GM23338 (cell line): ENCODE measurements around the gene MAPT.

Source experiments
- CREB1 ChIP-seq: fragments of 250-450 bp; sonication (Bioruptor Pico); IDR thresholded peaks from 2 replicates; pipeline ENCODE4 v1.5.0; 2020; ENCODE audit warnings: low read depth, mild to moderate bottlenecking, moderate library complexity
- EZH2 ChIP-seq: fragments of 200-600 bp; sonication (generic); IDR thresholded peaks from one replicate; pipeline ENCODE4 v1.8.0; 2017; ENCODE audit warnings: antibody characterized with exemption, mild to moderate bottlenecking, low read depth; ENCODE audit not compliant: unreplicated experiment
- EZH2phosphoT487 ChIP-seq: fragments of 200-600 bp; sonication (generic); IDR thresholded peaks from one replicate; pipeline ENCODE4 v1.8.1; 2018; ENCODE audit warnings: antibody characterized with exemption; ENCODE audit not compliant: unreplicated experiment
- JUNB ChIP-seq: IDR thresholded peaks from one replicate; pipeline ENCODE4 v1.6.1; 2016; ENCODE audit warnings: antibody characterized with exemption; ENCODE audit not compliant: unreplicated experiment
- NANOG ChIP-seq: IDR thresholded peaks from 2 replicates; pipeline ENCODE4 v1.6.1; 2016; ENCODE audit warnings: antibody characterized with exemption, borderline replicate concordance
- POLR2AphosphoS5 ChIP-seq: IDR thresholded peaks from 2 replicates; pipeline ENCODE4 v1.6.1; 2016; ENCODE audit warnings: antibody characterized with exemption, low read depth
- REST ChIP-seq: IDR thresholded peaks from one replicate; pipeline ENCODE4 v1.6.1; 2018; ENCODE audit warnings: antibody characterized with exemption; ENCODE audit not compliant: unreplicated experiment
- STAT1 ChIP-seq: IDR thresholded peaks from one replicate; pipeline ENCODE4 v1.6.1; 2016; ENCODE audit warnings: antibody characterized with exemption; ENCODE audit not compliant: unreplicated experiment
- ZNF331 ChIP-seq: fragments of 250-450 bp; sonication (Bioruptor Pico); IDR thresholded peaks from 2 replicates; pipeline ENCODE4 v1.5.0; 2020; ENCODE audit warnings: low read depth, mild to moderate bottlenecking, moderate library complexity
- ZNF462 ChIP-seq: fragments of 250-450 bp; sonication (Bioruptor Pico); IDR thresholded peaks from 2 replicates; pipeline ENCODE4 v1.5.0; 2020; ENCODE audit warnings: mild to moderate bottlenecking, moderate library complexity
- TF ChIP-seq, protein P1 (sequence below), 2 experiments: fragments of 200-600 bp in 1 of 2; sonication (generic) in 1 of 2; conservative IDR thresholded peaks; 2 replicates each; pipeline versions ENCODE4 v1.5.1 to v1.6.1; 2016 to 2017; ENCODE audit warnings: antibody characterized with exemption in 2 of 2, low read depth in 2 of 2, mild to moderate bottlenecking in 2 of 2, moderate library complexity in 1 of 2

DNA sequence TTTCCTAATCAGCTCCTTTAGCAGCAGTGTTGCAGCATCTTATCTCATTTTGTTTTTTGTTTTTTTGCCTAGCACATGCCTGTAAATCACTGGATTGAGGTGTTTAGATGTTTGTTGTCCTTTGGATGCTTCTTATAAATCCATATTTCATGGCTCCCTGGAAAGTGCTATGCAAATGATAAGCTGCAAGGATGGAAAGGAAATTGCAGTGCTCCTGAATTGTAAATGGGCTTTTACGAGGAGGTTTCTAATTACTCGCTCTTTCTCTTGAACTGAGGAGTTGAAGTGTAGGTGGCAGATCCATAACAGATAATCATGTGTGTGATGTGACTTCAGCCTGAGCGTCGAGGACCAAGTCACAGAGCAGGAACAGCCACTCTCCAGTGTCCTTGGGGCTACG lies 45.0 kb downstream of the MAPT start:
- TF ChIP-seq, protein P1, sequence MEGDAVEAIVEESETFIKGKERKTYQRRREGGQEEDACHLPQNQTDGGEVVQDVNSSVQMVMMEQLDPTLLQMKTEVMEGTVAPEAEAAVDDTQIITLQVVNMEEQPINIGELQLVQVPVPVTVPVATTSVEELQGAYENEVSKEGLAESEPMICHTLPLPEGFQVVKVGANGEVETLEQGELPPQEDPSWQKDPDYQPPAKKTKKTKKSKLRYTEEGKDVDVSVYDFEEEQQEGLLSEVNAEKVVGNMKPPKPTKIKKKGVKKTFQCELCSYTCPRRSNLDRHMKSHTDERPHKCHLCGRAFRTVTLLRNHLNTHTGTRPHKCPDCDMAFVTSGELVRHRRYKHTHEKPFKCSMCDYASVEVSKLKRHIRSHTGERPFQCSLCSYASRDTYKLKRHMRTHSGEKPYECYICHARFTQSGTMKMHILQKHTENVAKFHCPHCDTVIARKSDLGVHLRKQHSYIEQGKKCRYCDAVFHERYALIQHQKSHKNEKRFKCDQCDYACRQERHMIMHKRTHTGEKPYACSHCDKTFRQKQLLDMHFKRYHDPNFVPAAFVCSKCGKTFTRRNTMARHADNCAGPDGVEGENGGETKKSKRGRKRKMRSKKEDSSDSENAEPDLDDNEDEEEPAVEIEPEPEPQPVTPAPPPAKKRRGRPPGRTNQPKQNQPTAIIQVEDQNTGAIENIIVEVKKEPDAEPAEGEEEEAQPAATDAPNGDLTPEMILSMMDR (conservative IDR thresholded peaks at IDR 0.05; ENCODE audit: low read depth in 2 of 2): no peak
- no peak for TF ChIP-seq STAT1
- TF ChIP-seq EZH2phosphoT487: no peak
- no peak for TF ChIP-seq EZH2
- no peak for TF ChIP-seq POLR2AphosphoS5
- TF ChIP-seq ZNF331: no peak
- no peak for TF ChIP-seq ZNF462 (CRISPR knock-in tag)
- TF ChIP-seq CREB1 (CRISPR knock-in tag): no peak
- TF ChIP-seq JUNB: no peak
- TF ChIP-seq REST: no peak
- no peak for TF ChIP-seq NANOG
